ENCODE measurements around the gene ARHGAP23.

- no peak for TF ChIP-seq POLR2A (IDR thresholded peaks at IDR 0.05; ENCODE audit: low read depth, low read length)
- no peak for TF ChIP-seq CTCF (IDR thresholded peaks at IDR 0.05; ENCODE audit: extremely low read depth in 1 of 2, insufficient read depth in 1 of 2, low read depth in 1 of 2, low read length in 2 of 2)
- no peak for TF ChIP-seq JUN (IDR thresholded peaks at IDR 0.05; ENCODE audit: borderline replicate concordance, insufficient read depth, insufficient read length, low read depth)
These were observed 23.9 kb upstream of the ARHGAP23 start for GRCh38 chr17:38404174-38404943.
